ENCODE measurements around the gene C10orf67. TPM values are rescaled to one million over a fixed set of nuclear protein-coding genes. Genes with fewer than 3 reads are reported as not detected.
"Not testable (repeated sequence)": the region's sequence is repeated elsewhere in the genome, so short reads cannot be mapped to it uniquely, and the experiment has no call there.

The C10orf67 gene
- total RNA-seq, 6 experiments from 2014 or later = 0.10 to 0.88 (median 0.33) TPM

DNA sequence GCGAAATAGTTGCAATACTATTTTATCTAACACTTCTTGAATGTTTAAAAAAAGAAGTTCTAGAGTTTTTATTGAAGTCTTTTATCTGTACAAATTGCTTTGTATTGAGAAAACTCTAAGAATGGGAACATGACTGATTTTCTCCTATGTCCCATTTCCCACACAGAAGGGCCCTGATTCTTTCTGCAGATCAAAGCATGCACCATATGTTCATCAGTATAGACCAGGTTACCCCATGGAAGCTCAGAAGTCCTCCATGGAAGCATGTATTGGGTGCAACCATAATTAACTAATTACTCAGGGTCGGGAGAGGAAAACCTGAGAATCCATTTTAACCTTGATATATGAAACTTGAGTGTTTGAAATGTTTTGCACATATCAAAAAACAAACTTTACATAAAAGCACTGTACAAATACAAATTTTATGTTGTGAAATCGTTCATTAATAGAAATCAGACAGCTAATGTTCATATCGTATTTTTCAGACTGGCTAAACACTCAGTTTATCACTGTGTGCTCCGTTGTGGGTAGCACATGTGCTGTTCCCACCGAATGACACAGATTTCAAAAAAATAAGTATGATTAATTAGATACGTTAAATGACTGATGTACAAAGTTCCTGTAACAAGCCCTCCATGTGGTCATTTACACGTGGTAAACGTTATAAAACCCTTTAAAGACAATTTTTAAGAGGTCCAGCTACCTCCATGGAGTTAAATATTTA is 81.0 kb downstream of the C10orf67 start:
- Mint-ChIP-seq H3K36me3 (ENCODE audit: low read depth) (no peaks in the 10 kb centered on the region), H3K4me3 (no peak overlapping the region), H3K4me1 (ENCODE audit: low read depth) (no peaks in the 10 kb centered on the region), H3K27me3 (ENCODE audit: insufficient read depth) (peaks cover 4% of the 10 kb centered on the region), H3K27ac (no peak overlapping the region), H3K9me3 (no peaks in the 10 kb centered on the region)
- TF ChIP-seq, protein P1, sequence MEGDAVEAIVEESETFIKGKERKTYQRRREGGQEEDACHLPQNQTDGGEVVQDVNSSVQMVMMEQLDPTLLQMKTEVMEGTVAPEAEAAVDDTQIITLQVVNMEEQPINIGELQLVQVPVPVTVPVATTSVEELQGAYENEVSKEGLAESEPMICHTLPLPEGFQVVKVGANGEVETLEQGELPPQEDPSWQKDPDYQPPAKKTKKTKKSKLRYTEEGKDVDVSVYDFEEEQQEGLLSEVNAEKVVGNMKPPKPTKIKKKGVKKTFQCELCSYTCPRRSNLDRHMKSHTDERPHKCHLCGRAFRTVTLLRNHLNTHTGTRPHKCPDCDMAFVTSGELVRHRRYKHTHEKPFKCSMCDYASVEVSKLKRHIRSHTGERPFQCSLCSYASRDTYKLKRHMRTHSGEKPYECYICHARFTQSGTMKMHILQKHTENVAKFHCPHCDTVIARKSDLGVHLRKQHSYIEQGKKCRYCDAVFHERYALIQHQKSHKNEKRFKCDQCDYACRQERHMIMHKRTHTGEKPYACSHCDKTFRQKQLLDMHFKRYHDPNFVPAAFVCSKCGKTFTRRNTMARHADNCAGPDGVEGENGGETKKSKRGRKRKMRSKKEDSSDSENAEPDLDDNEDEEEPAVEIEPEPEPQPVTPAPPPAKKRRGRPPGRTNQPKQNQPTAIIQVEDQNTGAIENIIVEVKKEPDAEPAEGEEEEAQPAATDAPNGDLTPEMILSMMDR (IDR thresholded peaks at IDR 0.05) = no peak
- no peak for DNase-seq

DNA sequence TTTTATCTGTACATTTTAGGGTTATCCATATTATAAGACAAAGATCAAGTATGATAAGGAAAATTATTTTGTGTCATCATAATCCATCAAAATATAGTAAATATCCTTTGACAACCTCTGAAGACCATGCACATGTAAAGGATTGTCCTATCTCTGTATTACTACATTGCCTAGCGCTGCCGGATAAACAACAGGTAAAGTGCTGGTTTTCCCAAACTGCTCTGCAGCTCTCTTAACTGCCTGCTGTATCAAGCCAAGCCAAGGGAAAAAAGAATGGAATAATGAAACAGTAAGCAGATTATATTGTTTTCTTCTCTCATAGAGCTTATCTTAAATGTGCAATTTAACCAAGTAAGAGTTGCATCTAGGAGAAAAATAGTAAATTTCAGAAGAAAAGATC is 81.7 kb downstream of the C10orf67 start:
- Mint-ChIP-seq H3K36me3 (ENCODE audit: low read depth) (no peaks in the 10 kb centered on the region), H3K9me3 (no peaks in the 10 kb centered on the region), H3K4me1 (ENCODE audit: low read depth) (no peaks in the 10 kb centered on the region), H3K27me3 (ENCODE audit: insufficient read depth) (peaks cover 4% of the 10 kb centered on the region), H3K4me3 (no peak overlapping the region), H3K27ac (no peak overlapping the region)
- TF ChIP-seq, protein P1 (IDR thresholded peaks at IDR 0.05) = no peak
- no peak for DNase-seq

DNA sequence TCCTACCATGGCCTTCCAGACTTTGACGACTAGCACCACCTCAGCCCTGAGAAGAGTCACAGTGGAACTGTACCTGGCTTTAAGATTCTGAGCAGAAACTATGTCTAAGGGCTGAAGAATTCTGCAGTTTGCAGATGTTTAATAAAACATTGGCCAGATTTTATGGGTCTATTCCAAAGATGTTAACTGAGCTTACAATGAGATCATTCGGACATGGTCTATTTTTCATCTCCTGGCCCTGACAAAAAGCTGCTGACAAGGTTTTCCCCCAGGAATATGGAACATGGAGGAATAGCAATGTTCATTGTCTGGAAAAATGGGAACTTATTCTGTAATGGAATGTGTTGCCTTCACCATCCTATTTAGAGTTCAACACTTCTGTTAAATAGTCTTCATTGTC is 86.1 kb downstream of the C10orf67 start:
- no peaks in the 10 kb centered on the region for H3K9me3 Mint-ChIP-seq
- no peak overlapping the region for H3K4me3 Mint-ChIP-seq
- H3K27me3 Mint-ChIP-seq (ENCODE audit: insufficient read depth) = no peaks in the 10 kb centered on the region; the same call in 1 of the 2 replicates
- no peaks in the 10 kb centered on the region for H3K4me1 Mint-ChIP-seq (ENCODE audit: low read depth)
- DNase-seq = no peak
- TF ChIP-seq, protein P1 (IDR thresholded peaks at IDR 0.05) = no peak
- no peak overlapping the region for H3K27ac Mint-ChIP-seq
- H3K36me3 Mint-ChIP-seq (ENCODE audit: low read depth) = no peaks in the 10 kb centered on the region

DNA sequence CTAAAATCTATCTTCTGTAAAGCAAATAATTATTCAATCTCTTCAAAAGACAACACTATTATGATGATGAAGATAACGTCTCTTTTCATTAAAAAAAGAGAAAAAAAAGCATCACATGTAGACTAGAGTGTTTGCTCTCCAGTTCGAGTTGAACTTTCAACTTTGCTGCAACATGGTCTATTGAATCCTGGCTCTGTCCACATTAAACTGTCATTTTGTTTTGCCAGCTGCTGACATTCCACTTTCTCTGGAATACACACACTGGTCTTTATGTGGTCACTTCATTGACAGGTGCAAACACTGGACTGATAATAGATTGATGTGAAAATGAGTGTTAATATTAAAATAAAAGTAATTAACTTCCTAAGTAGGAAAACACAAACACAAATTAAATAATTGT is 90.8 kb downstream of the C10orf67 start:
- Mint-ChIP-seq H3K4me1 (ENCODE audit: low read depth) (no peaks in the 10 kb centered on the region), H3K27ac (no peak overlapping the region), H3K9me3 (peaks cover 10% of the 10 kb centered on the region), H3K27me3 (ENCODE audit: insufficient read depth) (no peaks in the 10 kb centered on the region; the same call in 1 of the 2 replicates), H3K36me3 (ENCODE audit: low read depth) (no peaks in the 10 kb centered on the region), H3K4me3 (no peak overlapping the region)
- no peak for DNase-seq
- TF ChIP-seq, protein P1 (IDR thresholded peaks at IDR 0.05) = no peak

DNA sequence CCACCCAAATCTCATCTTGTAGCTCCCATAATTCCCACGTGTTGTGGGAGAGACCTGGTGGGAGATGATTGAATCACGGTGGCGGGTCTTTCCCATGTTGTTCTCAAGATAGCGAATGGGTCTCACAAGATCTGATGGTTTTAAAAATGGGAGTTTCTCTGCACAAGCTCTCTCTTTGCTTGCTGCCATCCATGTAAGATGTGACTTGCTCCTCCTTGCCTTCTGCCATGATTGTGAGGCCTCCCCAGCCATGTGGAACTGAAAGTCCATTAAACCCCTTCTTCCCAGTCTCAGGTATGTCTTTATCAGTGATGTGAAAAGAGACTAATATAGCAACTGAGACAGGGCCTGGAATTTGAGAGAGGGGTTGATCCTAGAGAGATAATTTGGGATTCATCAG is 91.7 kb downstream of the C10orf67 start:
- not testable (repeated sequence) for H3K36me3 Mint-ChIP-seq (ENCODE audit: low read depth); H3K4me1 Mint-ChIP-seq (ENCODE audit: low read depth); DNase-seq; H3K27me3 Mint-ChIP-seq (ENCODE audit: insufficient read depth); H3K27ac Mint-ChIP-seq; H3K4me3 Mint-ChIP-seq
- H3K9me3 Mint-ChIP-seq = peaks cover 13% of the 10 kb centered on the region

DNA sequence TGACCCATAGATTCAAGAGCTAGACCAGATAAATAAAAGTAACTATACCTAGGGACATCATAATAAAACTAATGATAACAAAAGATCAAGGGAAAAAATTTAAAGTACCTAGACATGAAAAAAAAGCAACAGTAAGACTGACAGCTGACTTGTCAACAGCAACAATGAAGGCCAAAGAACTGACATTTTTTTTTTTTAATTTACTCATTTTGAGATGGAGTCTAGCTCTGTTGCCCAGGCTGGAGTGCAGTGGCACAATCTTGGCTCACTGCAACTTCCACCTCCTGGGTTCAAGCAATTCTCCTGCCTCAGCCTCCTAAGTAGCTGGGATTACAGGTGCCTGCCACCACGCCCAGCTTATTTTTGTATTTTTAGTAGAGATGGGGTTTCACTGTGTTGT is 102.8 kb downstream of the C10orf67 start:
- not testable (repeated sequence) for H3K27me3 Mint-ChIP-seq (ENCODE audit: insufficient read depth); H3K27ac Mint-ChIP-seq; H3K36me3 Mint-ChIP-seq (ENCODE audit: low read depth); DNase-seq; H3K4me3 Mint-ChIP-seq; H3K4me1 Mint-ChIP-seq (ENCODE audit: low read depth)
- peaks cover 30% of the 10 kb centered on the region for H3K9me3 Mint-ChIP-seq
